Choroid plexus epithelial cell (primary cell): ENCODE data around the gene P3H3.

Experiments used
- DNase-seq: peaks from one replicate; pipeline ENCODE4 v3.0.0-alpha.2; 2010; ENCODE audit warnings: low read depth
- H3K4me3 ChIP-seq: 2 replicates; pipeline ENCODE4 v1.5.1; 2011; ENCODE audit warnings: low read depth, mild to moderate bottlenecking, control low read depth, low read length, moderate library complexity
- CTCF ChIP-seq: conservative IDR thresholded peaks from 2 replicates; pipeline ENCODE4 v1.5.1; 2011; ENCODE audit warnings: low read depth, mild to moderate bottlenecking, control low read depth, inconsistent platforms, low read length, moderate library complexity

P3H3 gene

GRCh38 chr12:6846316-6846869 lies 18.2 kb downstream of the P3H3 start:
- no peak for TF ChIP-seq CTCF
- no peak overlapping the region for H3K4me3 ChIP-seq
- no peak for DNase-seq

- TF ChIP-seq CTCF, result no peak
- no peak for DNase-seq
- no peak overlapping the region for H3K4me3 ChIP-seq
Observed at GRCh38 chr12:6847676-6848075, 19.5 kb downstream of the P3H3 start.

- no peak for TF ChIP-seq CTCF
- H3K4me3 ChIP-seq, result no peak overlapping the region
- no peak for DNase-seq
Observed at GRCh38 chr12:6849427-6849826, 21.2 kb downstream of the P3H3 start.

- TF ChIP-seq CTCF, result no peak
- DNase-seq, result no peak
- H3K4me3 ChIP-seq, result no peak overlapping the region
Observed at GRCh38 chr12:6849976-6850560, 21.9 kb downstream of the P3H3 start.

GRCh38 chr12:6850796-6851152 lies 22.6 kb downstream of the P3H3 start:
- no peak for TF ChIP-seq CTCF
- no peak for DNase-seq
- peak overlapping the region; percentile 37 for H3K4me3 ChIP-seq

GRCh38 chr12:6851153-6851920 lies 23.1 kb downstream of the P3H3 start, which contains the start of gene CDCA3:
Gene CDCA3 (minus strand): TSS chr12:6851286. CDS start chr12:6850952, 334 bp downstream.
- peak; percentile 99 for DNase-seq
- no peak for TF ChIP-seq CTCF
- peak within 1 kb of the TSS; percentile 99 for H3K4me3 ChIP-seq
